HepG2 (cell line): ENCODE measurements around the gene CTIF. TPM values are rescaled to one million over a fixed set of nuclear protein-coding genes. Genes with fewer than 3 reads are reported as not detected.

Experiments
- HES4 ChIP-seq: sonication (generic); formaldehyde crosslinking; IDR thresholded peaks from 2 replicates; pipeline ENCODE4 v1.9.0; 2021; ENCODE audit warnings: mild to moderate bottlenecking, missing genetic modification reagents, borderline replicate concordance
- JARID2 ChIP-seq: sonication (generic); formaldehyde crosslinking; IDR thresholded peaks from 2 replicates; pipeline ENCODE4 v1.8.1; 2023; ENCODE audit warnings: missing genetic modification reagents, inconsistent platforms; ENCODE audit not compliant: insufficient replicate concordance
- KDM5B ChIP-seq: sonication (generic); formaldehyde crosslinking; IDR thresholded peaks from 2 replicates; pipeline ENCODE4 v1.4.0; 2020; ENCODE audit warnings: missing genetic modification reagents, mild to moderate bottlenecking, borderline replicate concordance
- KLF11 ChIP-seq: IDR thresholded peaks from 2 replicates; pipeline ENCODE4 v1.6.1; 2016; ENCODE audit warnings: missing compliant biosample characterization
- SNAPC2 ChIP-seq: sonication (generic); formaldehyde crosslinking; IDR thresholded peaks from 2 replicates; pipeline ENCODE4 v1.8.1; 2022; ENCODE audit warnings: mild to moderate bottlenecking, missing genetic modification reagents
- U2AF1 ChIP-seq: fragments of 200-400 bp; formaldehyde crosslinking; optimal IDR thresholded peaks from 2 replicates; pipeline ENCODE3; 2017; ENCODE audit warnings: mild to moderate bottlenecking, low read depth, low read length
- U2AF2 ChIP-seq: fragments of 200-400 bp; formaldehyde crosslinking; IDR thresholded peaks from 2 replicates; pipeline ENCODE4 v1.6.1; 2017; ENCODE audit warnings: low read depth, mild to moderate bottlenecking, low read length
- ZFP90 ChIP-seq: sonication (generic); formaldehyde crosslinking; IDR thresholded peaks from 2 replicates; pipeline ENCODE4 v1.8.0; 2022; ENCODE audit warnings: missing genetic modification reagents, mild to moderate bottlenecking, inconsistent platforms, borderline replicate concordance
- ZKSCAN5 ChIP-seq: sonication (generic); formaldehyde crosslinking; IDR thresholded peaks from 2 replicates; pipeline ENCODE4 v1.5.1; 2020; ENCODE audit warnings: mild to moderate bottlenecking, missing genetic modification reagents
- polyA plus RNA-seq, 8 experiments: library from polyadenylated mRNA; depleted of rRNA in 3 of 8; stranded (reverse) in 7 of 8; unstranded in 1 of 8; fragments of >200 nt; fragmentation: Illumina TruSeq in 4 of 8; extraction: Trizol in 4 of 8; gene quantifications; 2 replicates each; pipeline versions ENCODE4 v1.2.1 to v1.2.3, GENCODE V29; 2011 to 2016; ENCODE audit warnings: low read depth in 4 of 8, missing spikeins in 1 of 8, mixed read lengths in 1 of 8; ENCODE audit not compliant: insufficient read depth in 1 of 8
- total RNA-seq, 5 experiments: library from RNA; depleted of rRNA; stranded (reverse); fragments of >200 nt; fragmentation: Illumina TruSeq; extraction: Trizol; gene quantifications; 2 replicates each; pipeline ENCODE4 v1.2.3, GENCODE V29; 2016; ENCODE audit warnings: low read depth in 1 of 5
- TF ChIP-seq, protein P1 (sequence below), 2 experiments: sonication (generic) in 1 of 2; formaldehyde crosslinking in 1 of 2; IDR thresholded peaks; 2 replicates each; pipeline versions ENCODE4 v1.4.0 to v1.6.1; 2016 to 2020; ENCODE audit warnings: borderline replicate concordance in 1 of 2, low read depth in 1 of 2, mild to moderate bottlenecking in 1 of 2, missing genetic modification reagents in 1 of 2
- TF ChIP-seq, protein P2 (sequence below): sonication (generic); formaldehyde crosslinking; IDR thresholded peaks from 2 replicates; pipeline ENCODE4 v1.5.0; 2020; ENCODE audit warnings: mild to moderate bottlenecking, missing genetic modification reagents, borderline replicate concordance
- TF ChIP-seq, protein P3 (sequence below): IDR thresholded peaks from 2 replicates; pipeline ENCODE4 v1.6.1; 2016

Gene CTIF
- total and polyA plus RNA-seq, 2 of the 13 experiments (the other 11 are each of a cell fraction or from before 2014, with no cell fraction given) = 18.2 to 28.0 TPM

DNA sequence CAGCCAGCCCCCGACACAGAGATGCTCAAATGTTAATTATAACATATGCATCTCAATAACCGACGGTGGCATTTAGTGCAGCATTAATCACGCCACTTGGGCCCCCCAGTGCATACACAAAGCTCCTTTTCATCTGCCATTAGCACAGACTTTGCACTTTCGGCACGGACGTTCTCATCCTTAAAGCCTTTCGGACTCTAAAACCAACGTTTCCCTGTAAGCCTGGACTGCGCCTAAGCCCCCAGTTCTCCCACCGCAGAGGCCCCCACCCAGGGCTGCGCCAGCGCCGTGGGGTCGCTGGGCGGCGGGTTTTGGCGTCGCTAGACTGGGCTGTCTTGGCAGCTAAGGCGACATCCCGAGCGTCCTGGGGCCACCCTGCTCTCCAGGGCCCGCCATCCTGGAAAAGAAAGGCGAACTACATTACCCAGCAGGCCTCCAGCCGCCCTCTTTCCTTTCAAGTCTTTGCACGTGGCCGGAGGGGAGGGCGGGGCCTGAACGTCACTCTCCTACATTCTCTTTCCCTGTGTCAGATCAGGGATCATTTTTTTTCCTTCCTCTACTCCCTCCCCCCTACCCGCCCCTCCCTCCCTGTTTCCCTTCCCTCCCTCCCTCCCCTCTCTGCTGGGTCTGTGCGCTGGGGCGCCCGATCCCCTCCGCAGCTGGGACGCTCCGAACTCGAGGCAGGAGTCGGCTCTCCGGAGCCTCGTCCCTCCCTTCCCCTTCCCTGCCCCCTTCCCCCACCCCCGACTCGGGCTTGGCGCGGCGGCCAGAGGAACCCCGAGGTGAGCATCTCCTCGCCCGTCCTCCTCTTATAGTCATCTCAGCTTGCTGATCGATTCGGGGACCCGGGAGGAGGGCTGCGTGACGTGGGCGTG is at the start of gene CTIF (continued):
- TF ChIP-seq, protein P1, sequence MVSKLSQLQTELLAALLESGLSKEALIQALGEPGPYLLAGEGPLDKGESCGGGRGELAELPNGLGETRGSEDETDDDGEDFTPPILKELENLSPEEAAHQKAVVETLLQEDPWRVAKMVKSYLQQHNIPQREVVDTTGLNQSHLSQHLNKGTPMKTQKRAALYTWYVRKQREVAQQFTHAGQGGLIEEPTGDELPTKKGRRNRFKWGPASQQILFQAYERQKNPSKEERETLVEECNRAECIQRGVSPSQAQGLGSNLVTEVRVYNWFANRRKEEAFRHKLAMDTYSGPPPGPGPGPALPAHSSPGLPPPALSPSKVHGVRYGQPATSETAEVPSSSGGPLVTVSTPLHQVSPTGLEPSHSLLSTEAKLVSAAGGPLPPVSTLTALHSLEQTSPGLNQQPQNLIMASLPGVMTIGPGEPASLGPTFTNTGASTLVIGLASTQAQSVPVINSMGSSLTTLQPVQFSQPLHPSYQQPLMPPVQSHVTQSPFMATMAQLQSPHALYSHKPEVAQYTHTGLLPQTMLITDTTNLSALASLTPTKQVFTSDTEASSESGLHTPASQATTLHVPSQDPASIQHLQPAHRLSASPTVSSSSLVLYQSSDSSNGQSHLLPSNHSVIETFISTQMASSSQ (IDR thresholded peaks at IDR 0.05; ENCODE audit: low read depth) = no peak
- TF ChIP-seq, protein P1 (CRISPR knock-in tag; IDR thresholded peaks at IDR 0.05; ENCODE audit: borderline replicate concordance) = no peak
- peak; percentile 54; the same call in 1 of the 2 replicates for TF ChIP-seq SNAPC2
- TF ChIP-seq, protein P2, sequence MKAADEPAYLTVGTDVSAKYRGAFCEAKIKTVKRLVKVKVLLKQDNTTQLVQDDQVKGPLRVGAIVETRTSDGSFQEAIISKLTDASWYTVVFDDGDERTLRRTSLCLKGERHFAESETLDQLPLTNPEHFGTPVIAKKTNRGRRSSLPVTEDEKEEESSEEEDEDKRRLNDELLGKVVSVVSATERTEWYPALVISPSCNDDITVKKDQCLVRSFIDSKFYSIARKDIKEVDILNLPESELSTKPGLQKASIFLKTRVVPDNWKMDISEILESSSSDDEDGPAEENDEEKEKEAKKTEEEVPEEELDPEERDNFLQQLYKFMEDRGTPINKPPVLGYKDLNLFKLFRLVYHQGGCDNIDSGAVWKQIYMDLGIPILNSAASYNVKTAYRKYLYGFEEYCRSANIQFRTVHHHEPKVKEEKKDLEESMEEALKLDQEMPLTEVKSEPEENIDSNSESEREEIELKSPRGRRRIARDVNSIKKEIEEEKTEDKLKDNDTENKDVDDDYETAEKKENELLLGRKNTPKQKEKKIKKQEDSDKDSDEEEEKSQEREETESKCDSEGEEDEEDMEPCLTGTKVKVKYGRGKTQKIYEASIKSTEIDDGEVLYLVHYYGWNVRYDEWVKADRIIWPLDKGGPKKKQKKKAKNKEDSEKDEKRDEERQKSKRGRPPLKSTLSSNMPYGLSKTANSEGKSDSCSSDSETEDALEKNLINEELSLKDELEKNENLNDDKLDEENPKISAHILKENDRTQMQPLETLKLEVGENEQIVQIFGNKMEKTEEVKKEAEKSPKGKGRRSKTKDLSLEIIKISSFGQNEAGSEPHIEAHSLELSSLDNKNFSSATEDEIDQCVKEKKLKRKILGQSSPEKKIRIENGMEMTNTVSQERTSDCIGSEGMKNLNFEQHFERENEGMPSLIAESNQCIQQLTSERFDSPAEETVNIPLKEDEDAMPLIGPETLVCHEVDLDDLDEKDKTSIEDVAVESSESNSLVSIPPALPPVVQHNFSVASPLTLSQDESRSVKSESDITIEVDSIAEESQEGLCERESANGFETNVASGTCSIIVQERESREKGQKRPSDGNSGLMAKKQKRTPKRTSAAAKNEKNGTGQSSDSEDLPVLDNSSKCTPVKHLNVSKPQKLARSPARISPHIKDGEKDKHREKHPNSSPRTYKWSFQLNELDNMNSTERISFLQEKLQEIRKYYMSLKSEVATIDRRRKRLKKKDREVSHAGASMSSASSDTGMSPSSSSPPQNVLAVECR (CRISPR knock-in tag) = peak; percentile 69; the same call in 1 of the 2 replicates
- no peak; the same call in 1 of the 2 replicates for TF ChIP-seq KDM5B (CRISPR knock-in tag)
- 0 out of 2 replicates have a peak, but pooled peaks have one; percentile 53 for TF ChIP-seq KLF11 (CRISPR knock-in tag)
- no peak for TF ChIP-seq ZKSCAN5 (CRISPR knock-in tag)
- TF ChIP-seq JARID2 (CRISPR knock-in tag) = no peak
- peak; percentile 49; the same call in 1 of the 2 replicates for TF ChIP-seq ZFP90
- TF ChIP-seq, protein P3, sequence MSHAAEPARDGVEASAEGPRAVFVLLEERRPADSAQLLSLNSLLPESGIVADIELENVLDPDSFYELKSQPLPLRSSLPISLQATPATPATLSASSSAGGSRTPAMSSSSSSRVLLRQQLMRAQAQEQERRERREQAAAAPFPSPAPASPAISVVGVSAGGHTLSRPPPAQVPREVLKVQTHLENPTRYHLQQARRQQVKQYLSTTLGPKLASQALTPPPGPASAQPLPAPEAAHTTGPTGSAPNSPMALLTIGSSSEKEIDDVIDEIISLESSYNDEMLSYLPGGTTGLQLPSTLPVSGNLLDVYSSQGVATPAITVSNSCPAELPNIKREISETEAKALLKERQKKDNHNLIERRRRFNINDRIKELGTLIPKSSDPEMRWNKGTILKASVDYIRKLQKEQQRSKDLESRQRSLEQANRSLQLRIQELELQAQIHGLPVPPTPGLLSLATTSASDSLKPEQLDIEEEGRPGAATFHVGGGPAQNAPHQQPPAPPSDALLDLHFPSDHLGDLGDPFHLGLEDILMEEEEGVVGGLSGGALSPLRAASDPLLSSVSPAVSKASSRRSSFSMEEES (CRISPR knock-in tag) = peak; percentile 66; the same call in 1 of the 2 replicates
- peak; percentile 62 for TF ChIP-seq U2AF1
- TF ChIP-seq U2AF2 = no peak
- TF ChIP-seq HES4 = no peak
